AG09309 (cell line): ENCODE measurements around the gene PFN1.
A peak's percentile ranks its signal among the peaks of the same experiment; 100 is the strongest.

Source experiments
- DNase-seq: peaks from one replicate; pipeline ENCODE4 v3.0.0-alpha.2; 2010; ENCODE audit warnings: low read depth
- H3K4me3 ChIP-seq: 2 replicates; pipeline ENCODE4 v1.5.1; 2011; ENCODE audit warnings: mild to moderate bottlenecking, low read depth, low read length, moderate library complexity; ENCODE audit not compliant: control insufficient read depth
- TF ChIP-seq, protein P1 (sequence below): IDR thresholded peaks from 2 replicates; pipeline ENCODE4 v1.5.1; 2011; ENCODE audit warnings: mild to moderate bottlenecking, low read depth, low read length, inconsistent platforms; ENCODE audit not compliant: insufficient read depth, control insufficient read depth; ENCODE audit errors: missing control alignments

PFN1 gene

DNA sequence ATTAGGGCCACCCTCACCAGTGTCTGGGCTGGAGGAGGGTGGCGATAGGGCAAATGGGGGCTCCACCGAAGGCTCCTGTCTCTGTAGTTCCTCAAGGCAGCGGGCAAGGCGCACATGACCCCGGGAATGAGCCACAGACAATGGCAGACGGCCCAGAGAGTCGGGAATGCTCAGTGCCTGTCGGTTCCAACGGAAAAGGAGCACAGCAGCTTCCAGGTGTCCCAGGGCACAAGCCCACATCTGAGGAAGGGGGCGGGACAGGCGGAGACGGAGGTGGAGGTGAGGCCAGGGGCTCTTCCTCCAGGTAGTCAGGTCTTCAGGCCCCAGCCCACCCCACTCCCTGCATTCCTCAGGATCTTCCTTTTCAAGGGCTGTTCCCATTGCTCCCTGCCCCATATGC is 24.4 kb upstream of the PFN1 start:
- TF ChIP-seq, protein P1, sequence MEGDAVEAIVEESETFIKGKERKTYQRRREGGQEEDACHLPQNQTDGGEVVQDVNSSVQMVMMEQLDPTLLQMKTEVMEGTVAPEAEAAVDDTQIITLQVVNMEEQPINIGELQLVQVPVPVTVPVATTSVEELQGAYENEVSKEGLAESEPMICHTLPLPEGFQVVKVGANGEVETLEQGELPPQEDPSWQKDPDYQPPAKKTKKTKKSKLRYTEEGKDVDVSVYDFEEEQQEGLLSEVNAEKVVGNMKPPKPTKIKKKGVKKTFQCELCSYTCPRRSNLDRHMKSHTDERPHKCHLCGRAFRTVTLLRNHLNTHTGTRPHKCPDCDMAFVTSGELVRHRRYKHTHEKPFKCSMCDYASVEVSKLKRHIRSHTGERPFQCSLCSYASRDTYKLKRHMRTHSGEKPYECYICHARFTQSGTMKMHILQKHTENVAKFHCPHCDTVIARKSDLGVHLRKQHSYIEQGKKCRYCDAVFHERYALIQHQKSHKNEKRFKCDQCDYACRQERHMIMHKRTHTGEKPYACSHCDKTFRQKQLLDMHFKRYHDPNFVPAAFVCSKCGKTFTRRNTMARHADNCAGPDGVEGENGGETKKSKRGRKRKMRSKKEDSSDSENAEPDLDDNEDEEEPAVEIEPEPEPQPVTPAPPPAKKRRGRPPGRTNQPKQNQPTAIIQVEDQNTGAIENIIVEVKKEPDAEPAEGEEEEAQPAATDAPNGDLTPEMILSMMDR: no peak
- H3K4me3 ChIP-seq: no peak overlapping the region
- DNase-seq: no peak

- no peak overlapping the region for H3K4me3 ChIP-seq
- no peak for DNase-seq
- TF ChIP-seq, protein P1: no peak
Measured at GRCh38 chr17:4972322-4972721, 24.0 kb upstream of the PFN1 start.

- H3K4me3 ChIP-seq: no peak overlapping the region
- TF ChIP-seq, protein P1: no peak
- DNase-seq: no peak
Measured at GRCh38 chr17:4971826-4972225, 23.5 kb upstream of the PFN1 start.

DNA sequence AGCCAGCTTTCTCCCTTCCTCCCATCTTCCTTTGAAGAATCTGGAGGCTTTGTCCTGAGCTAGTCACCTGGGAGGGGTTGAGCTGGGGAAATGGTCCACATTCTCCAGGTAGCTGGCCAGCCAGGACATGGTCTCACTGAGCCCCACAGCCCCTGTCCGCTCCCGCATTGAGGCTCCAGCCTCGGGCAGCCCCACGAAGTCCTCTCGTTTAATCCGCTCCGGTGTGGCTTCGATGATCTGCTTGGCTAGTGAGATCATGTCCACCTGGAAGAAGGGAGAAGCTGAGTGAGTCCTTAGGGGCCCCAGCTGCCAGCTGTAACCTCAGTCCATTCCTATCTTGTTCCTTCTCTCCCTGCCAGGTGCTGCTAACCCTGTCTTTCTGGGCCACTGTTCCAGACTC is 21.9 kb upstream of the PFN1 start:
- H3K4me3 ChIP-seq: no peak overlapping the region
- DNase-seq: no peak
- TF ChIP-seq, protein P1: no peak

DNA sequence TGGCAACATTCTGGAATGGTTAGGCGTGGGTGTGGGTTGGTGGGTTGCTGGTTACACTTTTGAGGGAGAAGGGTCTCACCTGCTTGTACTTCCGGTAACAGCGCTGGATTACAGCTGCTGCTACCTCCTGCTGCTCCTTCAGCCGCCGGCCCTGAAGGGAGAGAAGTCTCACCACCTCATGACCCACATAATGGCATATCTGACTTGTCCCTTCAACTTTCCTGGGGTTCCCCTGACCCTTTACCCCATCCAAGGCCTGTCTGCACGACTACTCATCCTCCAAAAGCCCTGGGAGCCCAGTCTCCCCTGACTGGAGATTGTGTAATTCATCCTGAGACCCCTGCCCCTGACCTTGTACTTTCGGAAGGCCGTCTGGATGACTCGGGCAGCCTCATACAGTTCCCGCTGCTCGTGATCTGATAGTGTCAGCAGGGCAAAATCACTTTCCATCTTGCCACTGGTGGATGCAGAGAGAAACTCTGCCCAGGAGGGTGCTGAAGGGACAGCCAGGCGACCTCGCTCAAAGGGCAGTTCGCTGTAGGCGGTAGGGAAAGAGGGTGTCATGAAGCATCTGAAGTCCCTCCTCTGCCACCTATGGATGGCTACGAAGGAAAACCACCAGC is 21.3 kb upstream of the PFN1 start:
- TF ChIP-seq, protein P1: no peak
- no peak for DNase-seq
- H3K4me3 ChIP-seq: peak overlapping the region; percentile 87

GRCh38 chr17:4969047-4969550 is 20.8 kb upstream of the PFN1 start:
- peak overlapping the region; percentile 87 for H3K4me3 ChIP-seq

More at GRCh38 chr17:4969047-4969550, 20.8 kb upstream of the PFN1 start:
- TF ChIP-seq, protein P1: no peak
- DNase-seq: peak; percentile 93
